HL-60 (cell line): Measurements from ENCODE around the gene SLC41A1.

Experiments used
- DNase-seq, 2 experiments: peaks; one replicate each; pipeline ENCODE4 v3.0.0-alpha.2; 2010 to 2020; ENCODE audit warnings: low read depth in 1 of 2, low spot score in 1 of 2
- H3K27ac ChIP-seq: fragments of 250-450 bp; sonication (Bioruptor Pico); replicated peaks from 2 replicates; pipeline ENCODE4 v1.5.1; 2020; ENCODE audit warnings: mild to moderate bottlenecking, moderate library complexity
- H3K27me3 ChIP-seq: fragments of 250-450 bp; sonication (Bioruptor Pico); 2 replicates; pipeline ENCODE4 v1.5.1; 2021; ENCODE audit warnings: mild to moderate bottlenecking, moderate library complexity; ENCODE audit not compliant: insufficient read depth, poor library complexity, severe bottlenecking
- H3K4me3 ChIP-seq: replicated peaks from 2 replicates; pipeline ENCODE4 v1.5.1; 2011; ENCODE audit warnings: mild to moderate bottlenecking, control low read depth, low read length; ENCODE audit not compliant: insufficient read depth
- GABPA ChIP-seq: IDR thresholded peaks from 2 replicates; pipeline ENCODE4 v1.6.1; 2012; ENCODE audit warnings: low read depth
- POLR2AphosphoS5 ChIP-seq: IDR thresholded peaks from 2 replicates; pipeline ENCODE4 v1.6.1; 2012; ENCODE audit warnings: low read depth
- SPI1 ChIP-seq: IDR thresholded peaks from 2 replicates; pipeline ENCODE4 v1.6.1; 2012; ENCODE audit warnings: low read depth, mild to moderate bottlenecking, borderline replicate concordance
- TF ChIP-seq, protein P1 (sequence below): IDR thresholded peaks from one replicate; pipeline ENCODE4 v1.5.1; 2011; ENCODE audit warnings: low read length, control low read depth, inconsistent platforms; ENCODE audit not compliant: insufficient read depth
- TF ChIP-seq, protein P2 (sequence below): IDR thresholded peaks from 2 replicates; pipeline ENCODE4 v1.6.1; 2012; ENCODE audit warnings: low read depth; ENCODE audit not compliant: insufficient replicate concordance

SLC41A1 gene

DNA sequence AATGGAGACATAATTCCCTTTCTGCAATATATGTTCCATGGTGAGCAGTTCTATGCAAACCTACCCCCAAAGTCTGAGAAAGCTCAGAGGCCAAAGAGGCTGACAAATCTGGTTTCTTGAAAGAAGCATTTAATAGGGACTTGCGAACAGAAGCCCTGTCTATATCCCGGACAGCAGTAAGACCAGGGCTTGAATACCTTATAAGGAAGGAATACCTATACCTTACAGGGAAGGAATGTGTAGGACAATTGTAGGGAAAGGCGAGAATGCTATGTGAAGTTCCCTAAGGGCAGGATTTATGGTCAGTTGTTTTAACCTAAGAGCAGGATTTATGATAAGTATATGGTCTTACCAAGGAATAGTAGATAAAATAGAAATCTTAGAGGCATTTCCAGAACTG lies 5.0 kb upstream of the SLC41A1 start:
- TF ChIP-seq SPI1 = no peak
- TF ChIP-seq, protein P1, sequence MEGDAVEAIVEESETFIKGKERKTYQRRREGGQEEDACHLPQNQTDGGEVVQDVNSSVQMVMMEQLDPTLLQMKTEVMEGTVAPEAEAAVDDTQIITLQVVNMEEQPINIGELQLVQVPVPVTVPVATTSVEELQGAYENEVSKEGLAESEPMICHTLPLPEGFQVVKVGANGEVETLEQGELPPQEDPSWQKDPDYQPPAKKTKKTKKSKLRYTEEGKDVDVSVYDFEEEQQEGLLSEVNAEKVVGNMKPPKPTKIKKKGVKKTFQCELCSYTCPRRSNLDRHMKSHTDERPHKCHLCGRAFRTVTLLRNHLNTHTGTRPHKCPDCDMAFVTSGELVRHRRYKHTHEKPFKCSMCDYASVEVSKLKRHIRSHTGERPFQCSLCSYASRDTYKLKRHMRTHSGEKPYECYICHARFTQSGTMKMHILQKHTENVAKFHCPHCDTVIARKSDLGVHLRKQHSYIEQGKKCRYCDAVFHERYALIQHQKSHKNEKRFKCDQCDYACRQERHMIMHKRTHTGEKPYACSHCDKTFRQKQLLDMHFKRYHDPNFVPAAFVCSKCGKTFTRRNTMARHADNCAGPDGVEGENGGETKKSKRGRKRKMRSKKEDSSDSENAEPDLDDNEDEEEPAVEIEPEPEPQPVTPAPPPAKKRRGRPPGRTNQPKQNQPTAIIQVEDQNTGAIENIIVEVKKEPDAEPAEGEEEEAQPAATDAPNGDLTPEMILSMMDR = no peak
- TF ChIP-seq POLR2AphosphoS5 = no peak
- TF ChIP-seq, protein P2, sequence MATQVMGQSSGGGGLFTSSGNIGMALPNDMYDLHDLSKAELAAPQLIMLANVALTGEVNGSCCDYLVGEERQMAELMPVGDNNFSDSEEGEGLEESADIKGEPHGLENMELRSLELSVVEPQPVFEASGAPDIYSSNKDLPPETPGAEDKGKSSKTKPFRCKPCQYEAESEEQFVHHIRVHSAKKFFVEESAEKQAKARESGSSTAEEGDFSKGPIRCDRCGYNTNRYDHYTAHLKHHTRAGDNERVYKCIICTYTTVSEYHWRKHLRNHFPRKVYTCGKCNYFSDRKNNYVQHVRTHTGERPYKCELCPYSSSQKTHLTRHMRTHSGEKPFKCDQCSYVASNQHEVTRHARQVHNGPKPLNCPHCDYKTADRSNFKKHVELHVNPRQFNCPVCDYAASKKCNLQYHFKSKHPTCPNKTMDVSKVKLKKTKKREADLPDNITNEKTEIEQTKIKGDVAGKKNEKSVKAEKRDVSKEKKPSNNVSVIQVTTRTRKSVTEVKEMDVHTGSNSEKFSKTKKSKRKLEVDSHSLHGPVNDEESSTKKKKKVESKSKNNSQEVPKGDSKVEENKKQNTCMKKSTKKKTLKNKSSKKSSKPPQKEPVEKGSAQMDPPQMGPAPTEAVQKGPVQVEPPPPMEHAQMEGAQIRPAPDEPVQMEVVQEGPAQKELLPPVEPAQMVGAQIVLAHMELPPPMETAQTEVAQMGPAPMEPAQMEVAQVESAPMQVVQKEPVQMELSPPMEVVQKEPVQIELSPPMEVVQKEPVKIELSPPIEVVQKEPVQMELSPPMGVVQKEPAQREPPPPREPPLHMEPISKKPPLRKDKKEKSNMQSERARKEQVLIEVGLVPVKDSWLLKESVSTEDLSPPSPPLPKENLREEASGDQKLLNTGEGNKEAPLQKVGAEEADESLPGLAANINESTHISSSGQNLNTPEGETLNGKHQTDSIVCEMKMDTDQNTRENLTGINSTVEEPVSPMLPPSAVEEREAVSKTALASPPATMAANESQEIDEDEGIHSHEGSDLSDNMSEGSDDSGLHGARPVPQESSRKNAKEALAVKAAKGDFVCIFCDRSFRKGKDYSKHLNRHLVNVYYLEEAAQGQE = no peak
- TF ChIP-seq GABPA = no peak
- H3K27me3 ChIP-seq = peaks cover 24% of the 10 kb centered on the region

DNA sequence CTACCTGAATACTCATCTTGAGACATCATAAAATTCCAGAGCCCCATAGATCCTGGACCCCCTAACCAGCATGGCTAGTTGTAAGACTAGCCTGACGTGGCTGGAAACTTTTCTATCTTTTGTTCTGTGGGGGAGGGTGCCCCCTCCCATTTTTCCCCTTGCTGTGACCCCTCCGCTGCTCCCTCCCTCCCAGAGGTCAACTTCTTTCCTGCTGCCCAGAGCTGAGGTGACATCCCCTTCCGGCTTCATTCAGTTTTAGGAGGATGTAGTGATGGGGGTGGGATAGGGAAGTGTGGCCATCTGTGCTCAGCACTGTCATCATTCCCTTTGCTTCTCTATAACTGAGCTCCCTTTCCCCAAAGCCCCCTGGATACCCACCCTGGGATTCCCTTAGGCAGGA lies 4.4 kb upstream of the SLC41A1 start:
- Histone ChIP-seq H3K27me3 (peaks cover 30% of the 10 kb centered on the region), H3K27ac (no peak overlapping the region), H3K4me3 (no peak overlapping the region)
- no peak for TF ChIP-seq GABPA
- DNase-seq = peak in 1 of 2 experiments; percentile 29

More for the DNA sequence above, 5.0 kb upstream of the SLC41A1 start:
- Histone ChIP-seq H3K27ac (no peak overlapping the region), H3K4me3 (no peak overlapping the region)
- DNase-seq = no peak

DNA sequence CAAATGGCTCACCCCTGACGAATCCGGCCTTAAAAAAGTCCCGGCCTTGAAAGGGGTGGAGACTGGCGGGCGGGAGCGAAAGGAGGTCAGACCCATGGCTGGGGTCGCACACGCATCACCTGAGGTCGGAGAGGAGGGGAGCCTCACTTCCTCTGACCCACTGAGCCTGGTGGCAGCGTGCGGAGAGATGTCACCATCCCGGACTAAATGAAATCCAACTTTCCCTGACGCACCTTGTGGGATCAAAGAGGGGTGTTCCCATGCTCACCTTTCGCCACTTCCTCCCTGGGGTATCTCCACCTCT lies 709 bp upstream of the SLC41A1 start:
- H3K27me3 ChIP-seq = peaks cover 44% of the 10 kb centered on the region
- TF ChIP-seq GABPA (no peak), POLR2AphosphoS5 (no peak), SPI1 (no peak)
- TF ChIP-seq, protein P2 = no peak
- TF ChIP-seq, protein P1 = no peak
- no peak overlapping the region for H3K27ac ChIP-seq
- peak overlapping the region; percentile 73 for H3K4me3 ChIP-seq
- DNase-seq = no peak

DNA sequence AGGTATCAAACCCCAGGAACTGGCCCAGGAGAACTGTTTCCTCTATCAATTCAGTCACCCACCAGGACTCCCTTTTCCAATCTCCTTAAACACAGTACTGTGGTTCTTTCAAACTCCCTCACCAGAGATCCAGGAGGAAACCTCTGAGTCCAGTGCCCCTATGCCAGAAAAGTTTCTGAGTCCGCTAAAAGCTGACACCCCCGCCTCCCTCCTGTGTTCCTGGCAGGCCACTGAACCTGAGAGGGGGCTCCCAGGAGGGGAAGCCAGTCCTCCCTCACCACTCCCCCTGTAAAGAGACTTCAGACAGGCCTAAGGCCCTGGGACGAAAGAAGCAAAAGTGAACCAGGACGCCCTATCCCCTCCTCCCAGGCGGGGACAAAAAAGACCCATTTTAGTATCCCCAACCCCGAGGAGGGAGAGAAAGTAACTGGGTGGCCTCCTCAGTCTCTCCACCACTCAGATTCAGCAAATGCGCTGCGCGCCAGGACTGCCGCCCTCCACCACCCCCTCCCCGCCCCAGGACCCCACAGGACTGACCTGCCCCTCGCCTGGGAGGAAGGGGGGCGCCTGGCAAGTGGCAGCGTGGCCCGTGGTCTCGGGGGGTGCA lies 624 bp downstream of the SLC41A1 start:
- Histone ChIP-seq H3K27ac (no peak overlapping the region), H3K27me3 (peaks cover 44% of the 10 kb centered on the region), H3K4me3 (peak overlapping the region; percentile 73)
- no peak for DNase-seq
- TF ChIP-seq, protein P1 = no peak
- TF ChIP-seq POLR2AphosphoS5 (no peak), SPI1 (no peak), GABPA (no peak)
- TF ChIP-seq, protein P2 = no peak
